H1 (cell line): ENCODE measurements around the gene NPTN. TPM values are rescaled to one million over a fixed set of nuclear protein-coding genes. Genes with fewer than 3 reads are reported as not detected.

Experiments used
- CTCF ChIA-PET: fragments of 300-600 bp; sonication (Branson Sonifier 250); formaldehyde crosslinking; loops from one replicate; lab custom pipeline; 2021; ENCODE audit not compliant: partially characterized antibody; lab: Charles Lee
- POLR2A ChIA-PET: fragments of 300-600 bp; sonication (Branson Sonifier 250); formaldehyde crosslinking; loops from one replicate; lab custom pipeline; 2021; ENCODE audit warnings: inconsistent platforms; ENCODE audit not compliant: partially characterized antibody; lab: Charles Lee
- DNase-seq, 2 experiments: peaks; one replicate each; pipeline versions ENCODE4 v3.0.0 to v3.0.0-alpha.2; 2010 to 2022; ENCODE audit warnings: low spot score in 2 of 2, low read depth in 1 of 2, mixed read lengths in 1 of 2
- FAIRE-seq: peaks from 2 replicates; lab custom pipeline; 2011; peaks lifted over from hg19 to GRCh38; lab: Jason Lieb, UNC
- H2AFZ ChIP-seq: 2 replicates; pipeline ENCODE4 v1.8.1; 2012; ENCODE audit warnings: low read length, inconsistent platforms
- H2AK5ac ChIP-seq: 2 replicates; pipeline ENCODE4 v1.6.1; 2013; ENCODE audit warnings: low read depth, low read length
- H2BK120ac ChIP-seq: replicated peaks from 2 replicates; pipeline ENCODE3; 2013; ENCODE audit warnings: low read depth, low read length, inconsistent platforms
- H2BK12ac ChIP-seq: 2 replicates; pipeline ENCODE4 v1.6.1; 2013; ENCODE audit warnings: low read depth, low read length
- H2BK15ac ChIP-seq: 2 replicates; pipeline ENCODE4 v1.6.1; 2013; ENCODE audit warnings: low read length
- H2BK20ac ChIP-seq: 2 replicates; pipeline ENCODE4 v1.6.1; 2013; ENCODE audit warnings: low read length
- H2BK5ac ChIP-seq: 2 replicates; pipeline ENCODE4 v1.6.1; 2013; ENCODE audit warnings: low read depth, low read length
- H3K14ac ChIP-seq: 2 replicates; pipeline ENCODE4 v1.6.1; 2013; ENCODE audit warnings: inconsistent platforms; ENCODE audit not compliant: insufficient read length
- H3K18ac ChIP-seq: 2 replicates; pipeline ENCODE4 v1.6.1; 2013; ENCODE audit warnings: low read length; ENCODE audit errors: extremely low read depth
- H3K23ac ChIP-seq: 2 replicates; pipeline ENCODE4 v1.6.1; 2013; ENCODE audit warnings: inconsistent platforms; ENCODE audit not compliant: insufficient read length
- H3K23me2 ChIP-seq: 2 replicates; pipeline ENCODE4 v1.6.1; 2013; ENCODE audit warnings: low read depth, low read length
- H3K27ac ChIP-seq: 2 replicates; pipeline ENCODE4 v1.6.1; 2011; ENCODE audit warnings: low read depth, low read length, inconsistent platforms
- H3K27me3 ChIP-seq, 4 experiments: replicated peaks in 1 of 4; 1 replicate in 1 of 4; 2 replicates in 3 of 4; pipeline versions ENCODE4 v1.6.1 to v1.8.1; 2011 to 2013; ENCODE audit warnings: low read length in 3 of 4, mild to moderate bottlenecking in 3 of 4, inconsistent platforms in 2 of 4, mixed read lengths in 2 of 4, moderate library complexity in 1 of 4; ENCODE audit not compliant: control insufficient read depth in 3 of 4, insufficient read depth in 3 of 4; ENCODE audit errors: extremely low read depth in 1 of 4
- H3K36me3 ChIP-seq, 4 experiments: 2 replicates each; pipeline versions ENCODE4 v1.6.1 to v1.8.1; 2011 to 2013; ENCODE audit warnings: mild to moderate bottlenecking in 4 of 4, low read length in 3 of 4, moderate library complexity in 2 of 4, control low read depth in 1 of 4, inconsistent platforms in 1 of 4; ENCODE audit not compliant: insufficient read depth in 4 of 4, control insufficient read depth in 2 of 4
- H3K4ac ChIP-seq: replicated peaks from 2 replicates; pipeline ENCODE3; 2013; ENCODE audit warnings: low read length, low read depth, mixed read lengths, inconsistent platforms; ENCODE audit not compliant: insufficient read length
- H3K4me1 ChIP-seq, 4 experiments: replicated peaks in 1 of 4; 1 replicate in 1 of 4; 2 replicates in 3 of 4; pipeline versions ENCODE4 v1.6.1 to v1.8.1; 2011 to 2013; ENCODE audit warnings: low read length in 3 of 4, inconsistent platforms in 2 of 4, mixed read lengths in 1 of 4; ENCODE audit not compliant: insufficient read depth in 4 of 4, control insufficient read depth in 3 of 4
- H3K4me2 ChIP-seq, 2 experiments: 2 replicates each; pipeline versions ENCODE4 v1.6.1 to v1.8.1; 2011 to 2013; ENCODE audit warnings: low read depth in 2 of 2, low read length in 2 of 2, control low read depth in 1 of 2, inconsistent platforms in 1 of 2, mild to moderate bottlenecking in 1 of 2; ENCODE audit not compliant: insufficient read depth in 1 of 2
- H3K4me3 ChIP-seq, 4 experiments: fragments of 200-600, 300-600 bp in 1 of 4; sonication (generic), shearing (Covaris generic), sonication (Bioruptor Twin) in 1 of 4; 2 replicates each; pipeline versions ENCODE4 v1.5.1 to v1.8.1; 2011 to 2016; ENCODE audit warnings: low read length in 4 of 4, low read depth in 3 of 4, control low read depth in 2 of 4, inconsistent platforms in 2 of 4, mild to moderate bottlenecking in 2 of 4, mixed read lengths in 1 of 4, moderate library complexity in 1 of 4; ENCODE audit not compliant: insufficient read depth in 2 of 4; ENCODE audit errors: extremely low read depth in 1 of 4
- H3K56ac ChIP-seq: replicated peaks from 2 replicates; pipeline ENCODE3; 2013; ENCODE audit warnings: low read depth, mild to moderate bottlenecking, mixed read lengths, low read length, inconsistent platforms; ENCODE audit not compliant: insufficient read length
- H3K79me1 ChIP-seq: 2 replicates; pipeline ENCODE4 v1.6.1; 2013; ENCODE audit warnings: low read depth, low read length, control low read depth
- H3K79me2 ChIP-seq, 2 experiments: 2 replicates each; pipeline versions ENCODE4 v1.6.1 to v1.8.1; 2012 to 2013; ENCODE audit warnings: low read length in 2 of 2, mild to moderate bottlenecking in 2 of 2, inconsistent platforms in 1 of 2; ENCODE audit not compliant: insufficient read depth in 2 of 2, control insufficient read depth in 1 of 2
- H3K9ac ChIP-seq, 4 experiments: replicated peaks in 1 of 4; 1 replicate in 1 of 4; 2 replicates in 3 of 4; pipeline versions ENCODE4 v1.6.1 to v1.8.1; 2011 to 2013; ENCODE audit warnings: low read depth in 3 of 4, low read length in 3 of 4, control low read depth in 2 of 4, mild to moderate bottlenecking in 2 of 4, moderate library complexity in 2 of 4, inconsistent platforms in 1 of 4; ENCODE audit errors: extremely low read depth in 1 of 4
- H3K9me3 ChIP-seq, 2 experiments: 2 replicates each; pipeline versions ENCODE4 v1.6.1 to v1.8.1; 2012 to 2013; ENCODE audit warnings: mild to moderate bottlenecking in 2 of 2, moderate library complexity in 2 of 2, control low read depth in 1 of 2, inconsistent platforms in 1 of 2, low read depth in 1 of 2, low read length in 1 of 2, mixed read lengths in 1 of 2; ENCODE audit not compliant: insufficient read depth in 2 of 2
- H4K20me1 ChIP-seq, 2 experiments: replicated peaks in 1 of 2; 2 replicates each; pipeline versions ENCODE3 to v1.8.1; 2011 to 2013; ENCODE audit warnings: inconsistent platforms in 2 of 2, low read length in 2 of 2, mild to moderate bottlenecking in 1 of 2; ENCODE audit not compliant: insufficient read depth in 2 of 2, control insufficient read depth in 1 of 2
- H4K5ac ChIP-seq: 2 replicates; pipeline ENCODE4 v1.6.1; 2013; ENCODE audit warnings: low read length, low read depth, mixed read lengths, inconsistent platforms; ENCODE audit not compliant: insufficient read length
- H4K8ac ChIP-seq: 2 replicates; pipeline ENCODE4 v1.8.0; 2013; ENCODE audit warnings: mild to moderate bottlenecking, moderate library complexity, low read length, inconsistent platforms; ENCODE audit not compliant: insufficient read depth; ENCODE audit errors: extremely low read depth
- H4K91ac ChIP-seq: replicated peaks from 2 replicates; pipeline ENCODE3; 2013; ENCODE audit warnings: low read length, mixed read lengths, inconsistent platforms; ENCODE audit not compliant: insufficient read length
- MAX ChIP-seq: IDR thresholded peaks from 2 replicates; pipeline ENCODE4 v1.6.1; 2012; ENCODE audit warnings: inconsistent platforms
- YY1 ChIP-seq: IDR thresholded peaks from 2 replicates; pipeline ENCODE4 v1.6.1; 2011; ENCODE audit warnings: low read depth, mild to moderate bottlenecking, low read length
- WGBS, 2 experiments: shearing (Covaris generic) in 1 of 2; methylation state at CpG; one replicate each; pipeline versions ENCODE4 v1.1.6 to v1.1.7; 2013 to 2015; ENCODE audit warnings: low lambda C conversion rate in 2 of 2, mixed read lengths in 2 of 2, inconsistent platforms in 1 of 2, low coverage in 1 of 2, missing lambda C conversion rate in 1 of 2; ENCODE audit not compliant: insufficient replicate concordance in 2 of 2, insufficient coverage in 1 of 2, insufficient read length in 1 of 2; ENCODE audit errors: extremely low coverage in 1 of 2, missing lambda C conversion rate in 1 of 2; 5-methylcytosine and 5-hydroxymethylcytosine counted together
- polyA plus RNA-seq, 7 experiments: library from polyadenylated mRNA; depleted of rRNA in 3 of 7; stranded (reverse) in 5 of 7; unstranded in 2 of 7; fragments of >200 nt in 5 of 7; fragments of 200-250 nt in 2 of 7; gene quantifications; 1 replicate in 5 of 7; 2 replicates in 1 of 7; 4 replicates in 1 of 7; pipeline versions ENCODE4 v1.2.1 to v1.2.3, GENCODE V29; 2011 to 2013; ENCODE audit warnings: missing spikeins in 2 of 7, mixed read lengths in 2 of 7
- total RNA-seq: library from RNA; stranded (reverse); fragmentation: NEBNext Ultra II Directional; extraction: Animal tissue kit (Norgen Biotek cat#: 25700); gene quantifications from 2 replicates; pipeline ENCODE4 v1.2.1, GENCODE V29; 2021

The NPTN gene
- total and polyA plus RNA-seq, 2 of the 8 experiments (the other 6 are each of a cell fraction or from before 2014, with no cell fraction given) = 67.0 to 113 TPM

- no peak overlapping the region for H3K4me2 ChIP-seq
- H3K18ac ChIP-seq = no peak overlapping the region
- no peak overlapping the region for H4K5ac ChIP-seq
- no peak overlapping the region for H2BK5ac ChIP-seq
- H4K91ac ChIP-seq = no peak overlapping the region
- no peak overlapping the region for H2AFZ ChIP-seq
- H2BK15ac ChIP-seq = no peak overlapping the region
- H2BK20ac ChIP-seq = no peak overlapping the region
- H3K27me3 ChIP-seq = no peaks in the 10 kb centered on the region
- POLR2A ChIA-PET = interaction anchor here (1.3 kb wide), 1 partner anchor 10 kb away, joined by 3 read pairs; no protein-coding TSS in a partner anchor
- 88% methylated on average over 1 of the region's 1 CpG; no CpG with 5 or more reads in 1 of the 2 experiments for WGBS, 2 experiments
- TF ChIP-seq YY1 = no peak
- TF ChIP-seq MAX = peak; percentile 22; the same call in 1 of the 2 replicates
- H3K23me2 ChIP-seq = no peaks in the 10 kb centered on the region
- DNase-seq (no peak), FAIRE-seq (no peak)
- H2AK5ac ChIP-seq = no peak overlapping the region
- H3K79me2 ChIP-seq = no peaks in the 10 kb centered on the region
- no peak overlapping the region for H3K27ac ChIP-seq
- CTCF ChIA-PET = no interaction called here
- peaks cover 3 to 11% (median 5%) of the 10 kb centered on the region in 4 experiments; a peak in 4 of 7 replicates for H3K4me1 ChIP-seq
- H2BK120ac ChIP-seq = no peak overlapping the region
- H4K8ac ChIP-seq = no peak overlapping the region
- no peaks in the 10 kb centered on the region; a peak in 1 of 4 replicates for H3K9me3 ChIP-seq
- no peak overlapping the region for H3K14ac ChIP-seq
- H3K36me3 ChIP-seq = no peaks in the 10 kb centered on the region
- no peak overlapping the region for H3K4ac ChIP-seq
- peak overlapping the region; percentile 85; the same call in 1 of the 2 replicates for H2BK12ac ChIP-seq
- H4K20me1 ChIP-seq = no peaks in the 10 kb centered on the region
- no peaks in the 10 kb centered on the region for H3K79me1 ChIP-seq
- no peak overlapping the region for H3K56ac ChIP-seq
- H3K9ac ChIP-seq = no peak overlapping the region
- no peak overlapping the region for H3K23ac ChIP-seq
- H3K4me3 ChIP-seq = no peak overlapping the region
Measured at GRCh38 chr15:73515527-73515926, 117.7 kb downstream of the NPTN start.

Other genes with a start within 250 kb of the NPTN start
- not detected in 2 replicates for gene REC114, start 190.2 kb downstream of the NPTN start, total RNA-seq
- 0.12 TPM in 1 of 2 replicates, not detected in the other for gene REC114, start 190.2 kb downstream of the NPTN start, polyA plus RNA-seq (2011; rRNA removed)
- gene CD276, start 51.0 kb upstream of the NPTN start, total RNA-seq = 152 and 156 TPM in 2 replicates
- 158 and 190 TPM in 2 replicates for gene CD276, start 51.0 kb upstream of the NPTN start, polyA plus RNA-seq (2011; rRNA removed)
- gene INSYN1, start 120.0 kb upstream of the NPTN start, total RNA-seq = 10.2 and 13.1 TPM in 2 replicates
- gene INSYN1, start 120.0 kb upstream of the NPTN start, polyA plus RNA-seq (2011; rRNA removed) = 7.2 and 11.6 TPM in 2 replicates
- gene TBC1D21, start 240.2 kb upstream of the NPTN start, total RNA-seq = not detected in 2 replicates
- not detected in 2 replicates for gene TBC1D21, start 240.2 kb upstream of the NPTN start, polyA plus RNA-seq (2011; rRNA removed)